HEK293 (cell line): Measurements from ENCODE around the gene ANHX.

Source experiments
- CTCF ChIA-PET: fragments of 350-600 bp; formaldehyde crosslinking; extraction: SDS; loops from one replicate; lab custom pipeline; 2021; ENCODE audit warnings: antibody characterized with exemption; lab: Yijun Ruan, JAX
- POLR2A ChIA-PET: fragments of 300-600 bp; formaldehyde crosslinking; extraction: SDS; loops from one replicate; lab custom pipeline; 2020; ENCODE audit warnings: antibody characterized with exemption, inconsistent platforms; lab: Yijun Ruan, JAX
- H3K27ac ChIP-seq: fragments of 200-500 bp; sonication (Bioruptor generic); 2 replicates; pipeline ENCODE4 v1.5.1; 2014; ENCODE audit warnings: low read depth, low read length, control low read depth, inconsistent platforms; ENCODE audit errors: extremely low read depth
- H3K36me3 ChIP-seq, 2 experiments: fragments of 200-500 bp in 1 of 2; sonication (Bioruptor generic) in 1 of 2; 1 replicate in 1 of 2; 2 replicates in 1 of 2; pipeline ENCODE4 v1.5.1; 2014 to 2017; ENCODE audit warnings: inconsistent platforms in 2 of 2, low read length in 2 of 2; ENCODE audit not compliant: control insufficient read depth in 2 of 2, insufficient read depth in 1 of 2
- H3K4me1 ChIP-seq: fragments of 200-500 bp; sonication (Bioruptor generic); 2 replicates; pipeline ENCODE4 v1.5.1; 2014; ENCODE audit warnings: mild to moderate bottlenecking, low read length, inconsistent platforms; ENCODE audit not compliant: control insufficient read depth, insufficient read depth
- H3K4me3 ChIP-seq: 2 replicates; pipeline ENCODE4 v1.5.1; 2011; ENCODE audit warnings: low read depth, mild to moderate bottlenecking, control low read depth, low read length, moderate library complexity
- H3K9me3 ChIP-seq: fragments of 200-500 bp; sonication (Bioruptor generic); 2 replicates; pipeline ENCODE4 v1.5.1; 2014; ENCODE audit warnings: low read depth, low read length, inconsistent platforms; ENCODE audit not compliant: control insufficient read depth, insufficient read depth
- FEZF1 ChIP-seq: fragments of 450-650 bp; formaldehyde crosslinking; IDR thresholded peaks from 2 replicates; pipeline ENCODE4 v1.5.1; 2016; ENCODE audit warnings: missing biosample characterization, missing genetic modification characterization
- RBAK ChIP-seq: fragments of 450-650 bp; formaldehyde crosslinking; IDR thresholded peaks from 2 replicates; pipeline ENCODE4 v1.5.1; 2016; ENCODE audit warnings: missing biosample characterization, missing genetic modification characterization
- ZNF10 ChIP-seq: fragments of 450-650 bp; formaldehyde crosslinking; IDR thresholded peaks from 2 replicates; pipeline ENCODE4 v1.5.1; 2017; ENCODE audit warnings: missing biosample characterization, missing genetic modification characterization
- ZNF133 ChIP-seq: fragments of 450-650 bp; formaldehyde crosslinking; IDR thresholded peaks from 2 replicates; pipeline ENCODE4 v1.5.1; 2016; ENCODE audit warnings: missing biosample characterization, missing genetic modification characterization
- ZNF138 ChIP-seq: fragments of 450-650 bp; formaldehyde crosslinking; IDR thresholded peaks from 2 replicates; pipeline ENCODE4 v1.5.1; 2016; ENCODE audit warnings: missing biosample characterization, missing genetic modification characterization, borderline replicate concordance
- ZNF157 ChIP-seq: fragments of 450-650 bp; formaldehyde crosslinking; IDR thresholded peaks from 2 replicates; pipeline ENCODE4 v1.5.1; 2016; ENCODE audit warnings: missing biosample characterization, missing genetic modification characterization
- ZNF16 ChIP-seq: fragments of 450-650 bp; formaldehyde crosslinking; IDR thresholded peaks from 2 replicates; pipeline ENCODE4 v1.5.1; 2016; ENCODE audit warnings: low read depth, missing biosample characterization, missing genetic modification characterization
- ZNF202 ChIP-seq: fragments of 450-650 bp; formaldehyde crosslinking; IDR thresholded peaks from 2 replicates; pipeline ENCODE4 v1.5.1; 2016; ENCODE audit warnings: missing biosample characterization, missing genetic modification characterization, borderline replicate concordance
- ZNF274 ChIP-seq, 2 experiments: fragments of 200-500 bp in 1 of 2; fragments of 450-650 bp in 1 of 2; sonication (Bioruptor generic) in 1 of 2; formaldehyde crosslinking in 1 of 2; IDR thresholded peaks; 2 replicates each; pipeline versions ENCODE4 v1.5.1 to v1.6.1; 2014 to 2016; ENCODE audit warnings: borderline replicate concordance in 1 of 2, inconsistent platforms in 1 of 2, low read length in 1 of 2, missing biosample characterization in 1 of 2, missing genetic modification characterization in 1 of 2
- ZNF292 ChIP-seq: fragments of 450-650 bp; formaldehyde crosslinking; IDR thresholded peaks from 2 replicates; pipeline ENCODE4 v1.5.1; 2016; ENCODE audit warnings: low read depth, missing biosample characterization, missing genetic modification characterization, borderline replicate concordance
- ZNF311 ChIP-seq: fragments of 450-650 bp; formaldehyde crosslinking; IDR thresholded peaks from 2 replicates; pipeline ENCODE4 v1.5.1; 2017; ENCODE audit warnings: missing biosample characterization, missing genetic modification characterization, borderline replicate concordance
- ZNF324 ChIP-seq: fragments of 450-650 bp; formaldehyde crosslinking; IDR thresholded peaks from 2 replicates; pipeline ENCODE4 v1.5.1; 2016; ENCODE audit warnings: missing biosample characterization, missing genetic modification characterization
- ZNF416 ChIP-seq: fragments of 450-650 bp; formaldehyde crosslinking; IDR thresholded peaks from 2 replicates; pipeline ENCODE4 v1.5.1; 2016; ENCODE audit warnings: missing biosample characterization, missing genetic modification characterization
- ZNF558 ChIP-seq: fragments of 450-650 bp; formaldehyde crosslinking; IDR thresholded peaks from 2 replicates; pipeline ENCODE4 v1.5.1; 2016; ENCODE audit warnings: missing biosample characterization, missing genetic modification characterization
- ZNF560 ChIP-seq: fragments of 450-650 bp; formaldehyde crosslinking; IDR thresholded peaks from 2 replicates; pipeline ENCODE4 v1.5.1; 2017; ENCODE audit warnings: missing biosample characterization, missing genetic modification characterization, borderline replicate concordance
- ZNF585B ChIP-seq: fragments of 450-650 bp; formaldehyde crosslinking; IDR thresholded peaks from 2 replicates; pipeline ENCODE4 v1.5.1; 2016; ENCODE audit warnings: missing biosample characterization, missing genetic modification characterization
- ZNF629 ChIP-seq: fragments of 450-650 bp; formaldehyde crosslinking; IDR thresholded peaks from 2 replicates; pipeline ENCODE4 v1.5.1; 2017; ENCODE audit warnings: missing biosample characterization, missing genetic modification characterization
- TF ChIP-seq, protein P1 (sequence below): fragments of 450-650 bp; formaldehyde crosslinking; IDR thresholded peaks from 2 replicates; pipeline ENCODE4 v1.5.1; 2016; ENCODE audit warnings: missing biosample characterization, missing genetic modification characterization
- TF ChIP-seq, protein P2 (sequence below): fragments of 450-650 bp; formaldehyde crosslinking; IDR thresholded peaks from 2 replicates; pipeline ENCODE4; 2016; ENCODE audit warnings: missing biosample characterization, missing genetic modification characterization

The ANHX gene

DNA sequence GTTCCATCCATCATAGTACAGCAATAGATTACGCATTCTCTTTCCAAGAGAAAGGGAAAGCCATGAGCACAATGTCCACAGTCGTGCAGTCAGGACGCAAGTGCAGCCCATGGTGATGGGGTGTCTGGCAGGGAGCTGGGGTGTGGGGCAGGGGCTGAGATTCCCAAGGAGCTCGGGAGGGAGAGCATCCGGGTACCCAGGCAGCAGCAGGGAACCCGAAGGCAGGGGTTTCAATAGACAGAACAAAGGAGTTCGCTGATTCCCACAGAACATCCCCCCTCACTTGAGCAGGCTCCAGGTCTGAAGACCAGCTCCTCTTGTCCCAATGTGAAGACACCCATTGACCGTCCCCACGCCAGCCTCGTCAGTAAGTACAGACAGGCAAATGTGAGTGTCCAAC is 13.5 kb downstream of the ANHX start:
- Histone ChIP-seq H3K4me3 (no peak overlapping the region), H3K36me3 (no peaks in the 10 kb centered on the region), H3K4me1 (no peaks in the 10 kb centered on the region), H3K27ac (no peak overlapping the region), H3K9me3 (no peaks in the 10 kb centered on the region; the same call in 1 of the 2 replicates)
- ChIA-PET CTCF (no interaction called here), POLR2A (no interaction called here)
- TF ChIP-seq RBAK (tag by site-specific recombination) (no peak), ZNF292 (tag by site-specific recombination) (no peak)

DNA sequence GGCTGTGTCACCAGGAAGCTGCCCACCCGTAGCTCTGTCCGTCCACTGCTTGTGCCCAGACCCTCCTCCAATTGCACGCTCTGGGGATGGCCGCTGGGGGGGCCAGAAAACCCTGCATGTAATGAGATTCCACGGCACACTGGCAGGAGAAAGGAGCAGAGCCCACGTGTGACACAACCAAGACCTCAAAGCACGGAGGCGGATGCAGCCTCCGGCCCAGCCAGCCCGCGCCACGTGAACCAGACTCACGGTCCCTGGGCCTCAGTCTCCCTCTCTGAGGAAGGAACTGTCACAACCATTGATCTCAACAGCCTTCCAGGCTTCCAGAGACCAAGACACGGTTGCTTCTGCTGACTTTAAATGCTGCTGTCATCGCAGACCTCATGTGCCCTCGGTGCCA is 14.4 kb downstream of the ANHX start:
- Histone ChIP-seq H3K4me1 (no peaks in the 10 kb centered on the region), H3K4me3 (no peak overlapping the region), H3K36me3 (no peaks in the 10 kb centered on the region)
- no peak for TF ChIP-seq ZNF324 (tag by site-specific recombination)
- no peak for TF ChIP-seq ZNF202 (tag by site-specific recombination)
- TF ChIP-seq ZNF157 (tag by site-specific recombination), result no peak
- TF ChIP-seq, protein P1, sequence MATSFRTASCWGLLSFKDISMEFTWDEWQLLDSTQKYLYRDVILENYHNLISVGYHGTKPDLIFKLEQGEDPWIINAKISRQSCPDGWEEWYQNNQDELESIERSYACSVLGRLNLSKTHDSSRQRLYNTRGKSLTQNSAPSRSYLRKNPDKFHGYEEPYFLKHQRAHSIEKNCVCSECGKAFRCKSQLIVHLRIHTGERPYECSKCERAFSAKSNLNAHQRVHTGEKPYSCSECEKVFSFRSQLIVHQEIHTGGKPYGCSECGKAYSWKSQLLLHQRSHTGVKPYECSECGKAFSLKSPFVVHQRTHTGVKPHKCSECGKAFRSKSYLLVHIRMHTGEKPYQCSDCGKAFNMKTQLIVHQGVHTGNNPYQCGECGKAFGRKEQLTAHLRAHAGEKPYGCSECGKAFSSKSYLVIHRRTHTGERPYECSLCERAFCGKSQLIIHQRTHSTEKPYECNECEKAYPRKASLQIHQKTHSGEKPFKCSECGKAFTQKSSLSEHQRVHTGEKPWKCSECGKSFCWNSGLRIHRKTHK, result no peak
- TF ChIP-seq ZNF133, result no peak
- TF ChIP-seq ZNF560 (tag by site-specific recombination), result no peak
- TF ChIP-seq FEZF1 (tag by site-specific recombination), result no peak
- TF ChIP-seq, all 188 proteins: peak for 0
- CTCF ChIA-PET, result no interaction called here
- H3K27ac ChIP-seq, result no peak overlapping the region
- H3K9me3 ChIP-seq, result peaks cover 2% of the 10 kb centered on the region
- POLR2A ChIA-PET, result no interaction called here

DNA sequence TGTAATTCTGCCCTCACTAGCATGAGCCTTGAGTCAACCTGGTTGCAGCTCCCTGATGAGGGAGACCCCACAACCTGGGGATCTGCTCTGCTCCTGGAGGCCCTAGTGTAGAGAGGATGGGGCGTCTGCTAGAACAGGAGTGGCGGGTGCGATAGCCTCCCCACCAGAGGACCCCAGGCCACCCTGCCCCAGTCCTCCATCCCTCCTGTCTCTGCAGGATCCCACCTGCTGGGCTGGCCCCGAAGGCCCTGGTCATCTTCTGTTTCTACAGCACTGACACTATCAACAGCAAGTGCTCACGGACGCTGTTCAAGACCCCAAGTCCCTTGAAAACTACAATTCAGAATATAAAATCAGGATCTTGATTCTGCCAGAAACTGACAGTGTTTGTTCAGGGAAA is 15.2 kb downstream of the ANHX start:
- Histone ChIP-seq H3K27ac (no peak overlapping the region), H3K4me1 (no peaks in the 10 kb centered on the region)
- TF ChIP-seq ZNF629 (tag by site-specific recombination) (no peak), ZNF10 (tag by site-specific recombination) (no peak), ZNF585B (tag by site-specific recombination) (no peak), ZNF138 (tag by site-specific recombination) (no peak), ZNF416 (no peak), ZNF324 (tag by site-specific recombination) (no peak), ZNF558 (tag by site-specific recombination) (no peak), ZNF311 (tag by site-specific recombination) (no peak), ZNF274 (IDR thresholded peaks at IDR 0.05; ENCODE audit: low read length) (no peak), ZNF274 (tag by site-specific recombination; IDR thresholded peaks at IDR 0.05; ENCODE audit: borderline replicate concordance) (no peak), ZNF16 (no peak)
- TF ChIP-seq, protein P2, sequence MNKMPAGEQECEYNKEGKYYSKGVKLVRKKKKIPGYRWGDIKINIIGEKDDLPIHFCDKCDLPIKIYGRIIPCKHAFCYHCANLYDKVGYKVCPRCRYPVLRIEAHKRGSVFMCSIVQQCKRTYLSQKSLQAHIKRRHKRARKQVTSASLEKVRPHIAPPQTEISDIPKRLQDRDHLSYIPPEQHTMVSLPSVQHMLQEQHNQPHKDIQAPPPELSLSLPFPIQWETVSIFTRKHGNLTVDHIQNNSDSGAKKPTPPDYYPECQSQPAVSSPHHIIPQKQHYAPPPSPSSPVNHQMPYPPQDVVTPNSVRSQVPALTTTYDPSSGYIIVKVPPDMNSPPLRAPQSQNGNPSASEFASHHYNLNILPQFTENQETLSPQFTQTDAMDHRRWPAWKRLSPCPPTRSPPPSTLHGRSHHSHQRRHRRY (tag by site-specific recombination), result no peak
- TF ChIP-seq, all 188 proteins: peak for 0
- Histone ChIP-seq H3K9me3 (peaks cover 2% of the 10 kb centered on the region), H3K4me3 (no peak overlapping the region), H3K36me3 (no peaks in the 10 kb centered on the region)
- ChIA-PET POLR2A (no interaction called here), CTCF (no interaction called here)
